ENCODE measurements around the gene SOCS2. TPM values are rescaled to one million over a fixed set of nuclear protein-coding genes. Genes with fewer than 3 reads are reported as not detected.

SOCS2 gene
- total RNA-seq, 2 donors from 2014 or later: 21.4 to 25.5 TPM

- no peak for DNase-seq (ENCODE audit: low spot score)
- TF ChIP-seq, protein P1, sequence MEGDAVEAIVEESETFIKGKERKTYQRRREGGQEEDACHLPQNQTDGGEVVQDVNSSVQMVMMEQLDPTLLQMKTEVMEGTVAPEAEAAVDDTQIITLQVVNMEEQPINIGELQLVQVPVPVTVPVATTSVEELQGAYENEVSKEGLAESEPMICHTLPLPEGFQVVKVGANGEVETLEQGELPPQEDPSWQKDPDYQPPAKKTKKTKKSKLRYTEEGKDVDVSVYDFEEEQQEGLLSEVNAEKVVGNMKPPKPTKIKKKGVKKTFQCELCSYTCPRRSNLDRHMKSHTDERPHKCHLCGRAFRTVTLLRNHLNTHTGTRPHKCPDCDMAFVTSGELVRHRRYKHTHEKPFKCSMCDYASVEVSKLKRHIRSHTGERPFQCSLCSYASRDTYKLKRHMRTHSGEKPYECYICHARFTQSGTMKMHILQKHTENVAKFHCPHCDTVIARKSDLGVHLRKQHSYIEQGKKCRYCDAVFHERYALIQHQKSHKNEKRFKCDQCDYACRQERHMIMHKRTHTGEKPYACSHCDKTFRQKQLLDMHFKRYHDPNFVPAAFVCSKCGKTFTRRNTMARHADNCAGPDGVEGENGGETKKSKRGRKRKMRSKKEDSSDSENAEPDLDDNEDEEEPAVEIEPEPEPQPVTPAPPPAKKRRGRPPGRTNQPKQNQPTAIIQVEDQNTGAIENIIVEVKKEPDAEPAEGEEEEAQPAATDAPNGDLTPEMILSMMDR (IDR thresholded peaks at IDR 0.05): no peak
- H3K27me3 ChIP-seq: no peaks in the 10 kb centered on the region
- no peaks in the 10 kb centered on the region for H3K9me3 ChIP-seq
- H3K4me1 ChIP-seq: peaks cover 0 to 16% of the 10 kb centered on the region in 2 donors
- no peak overlapping the region for H3K4me3 ChIP-seq
- no peaks in the 10 kb centered on the region for H3K36me3 ChIP-seq
- H3K27ac ChIP-seq: no peak overlapping the region
These were observed 26.7 kb downstream of the SOCS2 start for GRCh38 chr12:93599192-93599591.

- H3K4me1 ChIP-seq: peaks cover 0 to 16% of the 10 kb centered on the region in 2 donors
- no peak overlapping the region for H3K27ac ChIP-seq
- no peaks in the 10 kb centered on the region for H3K9me3 ChIP-seq
- no peaks in the 10 kb centered on the region for H3K36me3 ChIP-seq
- DNase-seq (ENCODE audit: low spot score): no peak
- H3K27me3 ChIP-seq: no peaks in the 10 kb centered on the region
- H3K4me3 ChIP-seq: no peak overlapping the region
- TF ChIP-seq, protein P1 (IDR thresholded peaks at IDR 0.05): no peak
These were observed 29.1 kb downstream of the SOCS2 start for GRCh38 chr12:93601591-93601990.

GRCh38 chr12:93602897-93603668, 30.6 kb downstream of the SOCS2 start:
- no peaks in the 10 kb centered on the region for H3K27me3 ChIP-seq
- no peaks in the 10 kb centered on the region for H3K9me3 ChIP-seq
- peak overlapping the region in 1 of 2 donors; percentile 26 for H3K27ac ChIP-seq
- H3K4me3 ChIP-seq: no peak overlapping the region
- no peaks in the 10 kb centered on the region for H3K36me3 ChIP-seq
- DNase-seq (ENCODE audit: low spot score): no peak
- peaks cover 0 to 16% of the 10 kb centered on the region in 2 donors for H3K4me1 ChIP-seq
- TF ChIP-seq, protein P1 (IDR thresholded peaks at IDR 0.05): no peak

- H3K36me3 ChIP-seq: no peaks in the 10 kb centered on the region
- no peaks in the 10 kb centered on the region for H3K9me3 ChIP-seq
- TF ChIP-seq, protein P1 (IDR thresholded peaks at IDR 0.05): no peak
- no peak overlapping the region for H3K27ac ChIP-seq
- H3K4me1 ChIP-seq: peaks cover 0 to 16% of the 10 kb centered on the region in 2 donors
- no peaks in the 10 kb centered on the region for H3K27me3 ChIP-seq
- no peak for DNase-seq (ENCODE audit: low spot score)
- no peak overlapping the region for H3K4me3 ChIP-seq
These were observed 31.3 kb downstream of the SOCS2 start for GRCh38 chr12:93603762-93604161.

- Histone ChIP-seq H3K9me3 (no peaks in the 10 kb centered on the region), H3K4me1 (peaks cover 0 to 9% of the 10 kb centered on the region in 2 donors), H3K36me3 (no peaks in the 10 kb centered on the region), H3K27me3 (no peaks in the 10 kb centered on the region), H3K27ac (no peak overlapping the region), H3K4me3 (no peak overlapping the region)
- TF ChIP-seq, protein P1 (IDR thresholded peaks at IDR 0.05): no peak
- no peak for DNase-seq (ENCODE audit: low spot score)
These were observed 35.8 kb downstream of the SOCS2 start for GRCh38 chr12:93608313-93608712.

All from right atrium auricular region (tissue), 2 donors.